Measurements from ENCODE around the gene DOHH.

DOHH gene

DNA sequence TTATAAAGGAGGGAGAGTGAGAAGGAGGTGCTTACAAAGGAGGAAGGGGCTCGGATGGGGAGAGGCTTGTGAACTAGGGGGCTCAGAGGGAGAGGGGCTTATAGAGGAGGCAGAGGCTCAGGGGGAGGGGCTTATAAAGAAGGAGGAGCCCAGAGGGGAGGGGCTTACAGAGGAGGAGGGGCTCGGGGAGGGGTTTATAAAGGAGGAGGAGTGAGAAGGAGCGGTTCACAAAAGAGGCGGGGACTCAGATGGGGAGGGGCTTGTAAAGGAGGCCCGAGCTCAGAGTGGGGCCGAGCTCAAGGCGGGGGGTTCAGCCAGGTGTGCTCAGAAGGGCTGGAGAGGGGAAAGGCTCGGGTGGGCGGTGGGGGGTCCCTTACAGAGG, 20.6 kb downstream of the DOHH start:
- DNase-seq (ENCODE audit: extremely low read depth in 1 of 2, low read depth in 1 of 2): no peak

DNA sequence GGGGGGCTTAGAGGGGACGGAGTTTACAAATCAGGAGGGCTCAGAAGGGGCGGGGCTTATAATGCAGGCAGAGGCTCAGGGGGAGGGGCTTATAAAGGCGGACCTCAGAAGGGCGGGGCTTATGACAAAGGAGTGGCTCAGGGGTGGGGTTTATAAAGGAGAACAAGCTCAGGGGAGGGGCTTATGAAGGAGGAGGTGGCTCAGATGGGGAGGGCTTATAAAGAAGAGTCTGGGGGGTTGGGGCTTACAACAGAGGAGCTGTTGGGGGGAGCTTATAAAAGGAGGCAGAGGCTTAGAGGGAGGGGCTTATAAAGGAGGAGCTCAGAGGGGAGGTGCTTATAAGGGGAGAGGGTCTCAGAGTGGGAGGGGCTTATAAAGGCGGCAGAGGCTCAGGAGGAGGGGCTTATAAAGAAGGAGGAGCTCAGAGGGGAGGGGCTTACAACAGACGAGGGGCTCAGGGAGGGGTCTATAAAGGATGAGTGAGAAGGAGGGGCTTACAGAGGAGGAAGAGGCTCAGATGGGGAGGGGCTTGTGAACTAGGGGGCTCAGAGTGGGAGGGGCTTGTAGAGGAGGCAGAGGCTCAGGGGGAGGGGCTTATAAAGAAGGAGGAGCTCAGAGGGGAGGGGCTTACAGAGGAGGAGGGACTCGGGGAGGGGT, 21.2 kb downstream of the DOHH start:
- DNase-seq (ENCODE audit: extremely low read depth in 1 of 2, low read depth in 1 of 2): no peak

DNA sequence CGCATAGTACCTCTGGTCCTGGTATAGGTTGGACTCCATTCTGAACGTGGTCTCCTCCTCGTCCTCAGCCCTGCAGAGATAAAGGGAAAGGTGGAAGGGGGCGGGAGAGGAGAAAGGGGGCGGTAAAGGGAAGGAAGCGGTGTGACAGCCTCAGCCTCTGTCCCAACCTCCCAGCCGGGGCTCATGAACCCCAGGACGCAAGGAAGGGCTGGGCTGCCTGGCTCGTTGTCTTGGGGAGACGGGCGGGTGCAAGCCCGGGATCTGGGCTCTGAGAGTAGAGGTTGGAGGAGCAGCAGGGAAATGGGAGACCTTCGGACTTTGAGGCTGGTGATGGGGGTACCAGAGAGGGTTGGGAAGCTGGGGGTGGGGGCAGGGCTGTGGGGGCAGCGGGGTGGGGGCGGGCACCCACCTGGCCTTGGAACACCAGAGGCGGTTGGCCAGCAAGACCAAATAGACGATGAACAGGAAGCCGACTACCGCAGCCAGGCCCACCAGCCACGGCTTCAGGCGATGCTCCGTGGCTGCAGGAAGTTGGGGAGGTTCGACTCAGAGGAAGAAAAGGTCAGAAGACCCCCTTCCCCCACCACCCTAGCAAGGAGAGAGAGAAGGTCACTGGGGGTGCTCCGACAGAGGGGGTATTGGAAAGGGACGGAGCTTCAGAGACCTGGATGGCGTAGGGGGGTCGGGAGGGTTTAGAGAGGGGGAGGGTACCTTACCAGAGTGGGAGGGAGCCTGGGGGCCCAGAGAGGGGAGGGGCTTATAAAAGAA, 21.9 kb downstream of the DOHH start:
- DNase-seq (ENCODE audit: extremely low read depth in 1 of 2, low read depth in 1 of 2): no peak

DNA sequence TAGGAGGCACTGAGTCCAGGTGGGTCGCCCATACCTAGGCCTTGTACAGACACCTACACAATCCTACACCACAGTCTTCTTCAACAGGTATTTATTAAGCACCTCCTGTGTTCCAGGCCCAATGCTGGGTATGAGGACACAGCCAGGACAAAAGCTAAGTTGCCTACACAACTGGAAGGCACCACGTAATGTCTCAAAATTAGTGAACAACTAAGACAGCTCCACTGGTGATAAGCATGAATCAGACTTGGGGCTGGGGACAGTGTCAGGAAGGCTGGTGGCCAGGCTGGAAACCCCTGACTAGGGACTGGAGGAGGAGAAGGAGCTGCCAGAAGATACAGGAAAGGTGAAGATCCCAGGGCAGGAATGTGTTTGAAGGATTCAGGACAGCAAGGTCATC, 22.5 kb downstream of the DOHH start:
- DNase-seq (ENCODE audit: extremely low read depth in 1 of 2, low read depth in 1 of 2): no peak

DNA sequence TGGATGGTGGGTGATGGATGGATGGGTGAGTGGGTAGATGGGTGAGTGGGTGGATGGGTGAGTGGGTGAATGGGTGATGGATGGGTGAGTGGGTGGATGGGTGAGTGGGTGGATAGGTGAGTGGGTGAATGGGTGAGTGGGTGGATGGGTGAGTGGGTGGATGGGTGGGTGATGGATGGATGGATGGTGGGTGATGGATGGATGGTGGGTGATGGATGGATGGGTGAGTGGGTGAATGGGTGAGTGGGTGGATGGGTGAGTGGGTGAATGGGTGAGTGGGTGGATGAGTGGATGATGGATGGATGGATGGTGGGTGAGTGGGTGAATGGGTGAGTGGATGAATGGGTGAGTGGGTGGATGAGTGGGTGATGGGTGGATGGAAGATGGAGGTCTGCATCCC, 23.0 kb downstream of the DOHH start:
- DNase-seq (ENCODE audit: extremely low read depth in 1 of 2, low read depth in 1 of 2): no peak

DNA sequence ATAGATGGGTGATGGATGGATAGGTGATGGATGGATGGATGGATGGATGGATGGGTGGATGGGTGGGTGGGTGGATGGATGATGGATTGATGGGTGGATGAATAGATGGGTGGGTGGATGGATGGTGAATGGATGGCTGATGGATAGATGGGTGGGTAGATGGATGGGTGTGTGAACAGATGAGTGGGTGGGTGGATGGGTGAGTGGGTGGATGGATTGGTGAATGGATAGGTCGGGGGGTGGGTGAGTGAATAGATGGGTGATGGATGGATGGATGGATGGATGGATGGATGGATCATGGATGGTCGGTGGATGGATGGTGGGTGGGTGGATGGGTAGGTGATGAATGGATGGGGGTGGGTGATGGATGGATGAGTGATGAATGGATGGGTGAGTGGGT, 23.6 kb downstream of the DOHH start:
- no peak for DNase-seq (ENCODE audit: extremely low read depth in 1 of 2, low read depth in 1 of 2)

DNA sequence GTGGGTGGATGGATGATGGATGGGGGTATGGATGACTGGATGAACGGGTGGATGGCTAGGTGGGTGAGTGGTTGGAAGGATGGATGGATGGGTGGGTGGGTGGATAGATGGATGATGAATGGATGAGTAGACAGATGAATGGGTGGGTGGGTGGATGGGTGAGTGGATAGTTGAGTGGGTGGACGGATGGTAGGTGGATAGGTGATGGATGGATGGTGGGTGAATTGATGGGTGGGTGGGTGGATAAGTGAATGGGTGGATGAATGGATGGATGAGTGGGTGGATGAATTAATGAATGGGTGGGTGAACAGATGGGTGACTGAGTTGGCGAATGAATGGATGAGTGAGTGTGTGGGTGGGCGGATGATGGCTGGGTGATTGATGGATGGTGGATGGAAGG, 25.0 kb downstream of the DOHH start:
- DNase-seq (ENCODE audit: extremely low read depth in 1 of 2, low read depth in 1 of 2): no peak

DNA sequence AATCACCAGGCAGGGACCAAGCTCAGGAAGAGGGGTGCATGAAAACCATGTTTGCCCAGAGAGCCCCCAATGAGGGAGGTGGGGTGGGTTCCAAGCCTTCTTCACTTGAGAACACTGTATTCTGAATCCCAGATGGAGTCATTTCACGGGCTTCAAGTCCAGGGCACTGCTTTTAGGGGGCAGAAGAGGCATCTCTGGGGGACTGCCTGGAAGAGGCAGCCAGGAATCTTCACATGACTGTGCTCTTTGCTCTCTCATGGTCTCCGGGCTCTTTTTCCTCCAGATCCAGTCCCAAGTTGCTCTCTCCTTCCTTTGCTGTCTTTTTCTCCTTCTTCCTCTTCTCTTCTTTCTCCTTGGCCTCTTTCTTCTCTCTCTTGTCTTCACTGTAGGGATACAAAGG, 25.9 kb downstream of the DOHH start:
- no peak for DNase-seq (ENCODE audit: extremely low read depth in 1 of 2, low read depth in 1 of 2)

DNA sequence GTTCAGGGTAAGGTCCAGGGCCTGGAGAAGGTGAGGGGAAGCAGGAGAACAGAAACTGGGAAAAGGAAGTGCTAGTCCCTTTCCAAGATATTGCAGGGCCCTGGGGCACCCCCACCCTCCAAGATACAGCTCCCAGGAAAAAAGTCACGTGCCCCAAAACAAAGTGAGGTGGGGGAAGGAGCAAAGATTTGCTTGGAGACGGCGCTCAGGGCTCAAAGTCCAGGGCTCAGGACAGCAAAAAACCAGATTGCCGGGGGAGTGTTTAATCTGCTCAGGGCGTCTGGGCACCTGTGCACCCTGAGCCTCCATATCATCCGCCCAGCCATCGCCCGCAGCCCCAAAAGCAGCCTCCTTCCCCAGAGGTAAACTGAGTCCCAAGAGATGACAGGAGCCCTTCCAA, 26.5 kb downstream of the DOHH start:
- no peak for DNase-seq (ENCODE audit: extremely low read depth in 1 of 2, low read depth in 1 of 2)

DNA sequence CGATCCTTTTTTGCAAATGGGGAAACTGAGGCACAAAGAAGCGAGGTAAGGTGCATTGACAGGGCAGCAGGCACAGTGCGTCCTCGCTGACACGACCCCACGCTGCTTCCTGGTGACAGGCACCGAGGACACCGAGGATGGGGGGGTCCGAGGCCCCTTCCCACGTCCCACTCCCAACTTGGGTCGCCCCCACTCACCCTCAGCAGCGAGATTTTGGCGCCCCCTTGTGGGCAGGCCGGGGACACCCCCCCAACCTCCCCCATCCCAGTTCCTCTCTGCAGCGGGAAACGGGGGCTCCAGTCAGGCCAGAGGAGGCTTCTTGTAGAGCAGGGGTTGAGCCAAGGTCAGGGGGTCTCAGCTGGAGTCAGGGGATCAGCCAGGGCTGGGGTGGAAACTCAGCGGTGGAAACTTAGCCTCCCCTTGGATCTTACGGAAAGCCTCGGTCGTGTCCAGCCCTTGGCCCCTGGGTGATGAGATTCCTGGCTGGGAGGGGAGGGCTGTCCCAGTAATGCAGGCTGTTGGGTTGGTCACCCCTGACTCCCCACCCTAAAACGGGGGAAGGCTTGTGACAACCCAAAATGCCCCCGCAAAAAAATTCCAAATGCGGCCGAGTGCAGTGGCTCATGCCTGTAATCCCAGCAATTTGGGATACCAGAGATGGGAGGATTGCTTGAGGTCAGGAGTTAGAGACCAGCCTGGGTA, 28.4 kb downstream of the DOHH start:
- no peak for DNase-seq (ENCODE audit: extremely low read depth in 1 of 2, low read depth in 1 of 2)

DNA sequence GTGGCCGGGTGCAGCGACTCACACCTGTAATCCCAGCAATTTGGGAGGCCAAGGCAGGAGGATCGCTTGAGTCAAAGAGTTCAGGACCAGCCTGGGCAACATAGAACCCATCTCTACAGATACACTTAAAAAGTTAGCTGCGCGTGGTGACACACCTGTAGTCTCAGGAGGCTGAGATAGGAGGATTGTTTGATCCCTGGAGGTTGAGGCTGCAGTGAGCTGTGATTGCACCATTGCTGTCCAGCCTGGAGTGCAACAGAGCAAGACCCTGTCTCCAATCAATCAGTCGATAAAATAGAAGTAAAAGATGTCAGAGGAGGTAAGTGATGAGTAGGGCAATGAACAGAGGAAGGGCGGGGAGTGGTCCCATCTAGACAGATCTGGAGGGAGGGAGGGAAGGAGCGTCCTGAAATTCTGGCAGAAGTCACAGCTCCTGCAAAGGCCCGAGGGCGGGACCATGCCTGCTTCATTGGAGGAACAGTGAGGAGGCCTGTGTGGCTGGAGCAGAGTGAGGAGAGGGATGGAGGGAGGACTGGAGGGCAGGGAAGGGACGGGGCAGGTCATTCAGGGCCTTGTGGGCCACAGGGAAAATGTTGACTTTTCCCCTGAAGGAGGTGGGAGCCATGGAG, 29.9 kb downstream of the DOHH start:
- no peak for DNase-seq (ENCODE audit: extremely low read depth in 1 of 2, low read depth in 1 of 2)

DNA sequence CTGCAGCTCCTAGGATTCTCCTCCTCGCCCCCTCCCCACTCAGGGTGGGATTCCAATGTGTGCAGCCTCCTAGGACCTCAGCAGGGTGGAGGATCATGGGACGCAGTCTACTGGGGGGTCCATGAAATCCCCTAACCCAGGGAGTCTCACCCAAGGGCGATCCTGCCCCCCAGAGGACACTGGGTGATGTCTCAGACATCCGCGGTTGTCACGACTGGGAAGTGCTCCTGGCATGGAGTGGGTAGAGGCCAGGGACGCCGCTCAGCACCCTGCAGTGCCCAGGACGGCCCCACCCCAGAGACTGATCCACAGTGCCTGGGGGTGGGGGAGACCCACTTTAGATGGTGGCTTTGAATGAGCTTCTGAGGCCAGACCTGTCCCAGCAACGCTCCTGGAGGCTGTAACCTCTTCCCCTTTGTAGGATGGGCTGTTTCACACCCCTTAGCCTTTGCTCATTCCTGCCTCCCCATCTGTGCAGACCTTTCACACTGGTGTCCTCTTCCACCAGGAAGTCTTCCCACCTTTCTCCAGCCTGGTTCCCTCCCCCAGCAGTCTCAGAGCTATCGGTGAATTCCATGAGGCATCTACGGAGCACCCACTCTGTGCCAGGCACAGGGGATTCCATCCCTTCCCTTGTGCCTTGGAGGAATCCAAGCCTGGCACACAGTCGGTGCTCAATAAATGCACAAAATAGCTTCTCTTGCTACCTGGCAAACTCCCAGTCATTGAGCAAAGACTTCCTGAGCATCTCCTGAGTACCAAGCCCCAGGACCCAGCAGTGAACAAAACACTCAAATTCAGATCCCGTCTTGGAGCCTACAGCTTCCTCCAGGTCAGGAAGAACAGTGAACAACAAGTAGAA, 30.6 kb downstream of the DOHH start:
- no peak for DNase-seq (ENCODE audit: extremely low read depth in 1 of 2, low read depth in 1 of 2)

DNA sequence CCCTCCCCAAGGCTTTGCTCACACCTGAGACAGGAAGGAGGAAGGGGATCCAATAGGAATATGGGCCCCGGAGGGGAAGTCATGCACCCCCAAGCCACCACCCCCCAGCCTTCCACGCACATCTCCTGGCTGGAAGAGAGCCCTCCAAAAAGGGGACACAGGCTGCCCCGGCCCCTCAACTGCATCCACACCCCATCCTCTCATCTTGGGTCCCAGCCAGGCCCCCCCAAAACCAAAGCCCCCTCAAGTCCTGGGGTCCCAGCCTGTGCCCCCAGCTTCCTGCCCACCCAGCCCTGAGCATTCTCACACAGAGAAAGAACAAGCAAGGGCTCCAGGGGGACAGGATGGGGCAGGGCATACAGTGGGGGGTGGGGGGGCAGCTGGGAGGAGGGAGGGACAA, 32.3 kb downstream of the DOHH start:
- no peak for DNase-seq (ENCODE audit: extremely low read depth in 1 of 2, low read depth in 1 of 2)

DNA sequence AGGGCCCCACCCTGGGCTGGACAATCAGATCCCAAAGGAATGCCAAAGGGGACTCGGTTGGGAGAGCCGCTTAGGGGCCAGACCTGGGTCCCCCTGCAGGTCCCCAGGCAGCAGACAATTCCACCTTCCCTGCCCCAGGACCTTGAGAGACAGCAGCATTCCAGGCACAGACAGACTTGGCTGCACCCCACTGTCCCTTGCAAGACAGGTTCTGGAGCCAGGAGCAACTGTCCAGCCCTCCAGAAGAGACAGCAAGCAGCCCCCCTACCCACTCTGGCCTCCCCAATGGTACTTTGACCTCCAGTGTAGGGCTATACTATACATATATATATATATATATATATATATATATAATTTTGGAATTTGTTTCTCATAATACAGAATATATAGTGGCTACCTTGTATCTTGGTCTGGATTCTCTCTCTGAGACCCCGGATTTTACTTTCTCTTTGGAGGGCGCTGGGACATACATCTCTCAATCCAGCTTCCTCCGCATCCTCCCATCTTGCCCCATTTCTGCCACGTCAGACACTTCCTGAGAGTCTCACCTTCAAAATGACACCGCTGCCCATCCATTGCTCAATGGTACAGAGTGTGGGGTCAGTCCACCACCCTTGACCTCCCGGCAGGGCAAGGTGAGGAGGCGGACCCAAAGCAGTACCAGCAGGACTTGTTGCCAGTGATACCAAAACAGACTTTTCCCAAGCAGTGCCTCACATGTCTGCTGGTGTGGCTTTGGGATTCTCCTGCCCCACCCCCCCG, 32.9 kb downstream of the DOHH start:
- no peak for DNase-seq (ENCODE audit: extremely low read depth in 1 of 2, low read depth in 1 of 2)

DNA sequence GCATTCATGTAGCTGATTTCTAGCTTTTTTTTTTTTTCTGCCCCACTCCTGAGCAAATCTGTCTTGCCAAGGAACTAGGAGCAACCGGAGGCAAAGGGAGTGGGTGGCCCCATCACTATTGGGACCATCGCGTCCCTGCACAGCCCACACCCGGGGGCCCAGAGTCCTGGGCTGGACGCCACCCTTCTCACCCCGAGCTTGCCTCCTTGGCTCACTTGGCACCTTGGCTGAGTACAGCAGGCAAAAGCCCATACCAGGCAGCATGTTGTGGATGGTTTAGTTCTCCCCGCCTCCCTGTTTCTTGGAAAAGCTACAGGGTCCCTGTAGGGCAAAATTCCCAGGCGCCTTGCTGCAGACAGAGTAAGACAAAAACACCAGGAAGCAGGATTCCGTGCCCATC, 33.8 kb downstream of the DOHH start:
- DNase-seq (ENCODE audit: extremely low read depth in 1 of 2, low read depth in 1 of 2): no peak

DNA sequence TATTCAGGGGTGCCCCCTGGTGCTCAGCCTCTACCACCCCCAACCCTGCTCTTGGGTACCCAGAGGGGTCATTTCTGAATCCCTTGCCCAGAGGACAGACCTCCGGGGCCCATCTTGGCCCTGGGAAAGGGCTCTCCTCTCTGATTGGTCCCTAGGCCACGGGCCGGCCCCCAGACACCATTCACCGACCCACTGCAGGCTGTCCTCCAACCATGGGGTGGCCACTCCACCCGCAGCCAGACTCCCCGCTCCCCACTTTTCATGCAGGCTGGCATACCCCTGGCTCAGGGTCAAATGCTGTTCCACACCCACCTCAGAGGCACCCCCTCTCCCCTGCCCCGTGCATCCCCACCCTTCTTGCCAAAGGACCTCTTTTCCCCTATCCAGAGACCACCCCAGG, 34.9 kb downstream of the DOHH start:
- DNase-seq (ENCODE audit: extremely low read depth in 1 of 2, low read depth in 1 of 2): no peak

DNA sequence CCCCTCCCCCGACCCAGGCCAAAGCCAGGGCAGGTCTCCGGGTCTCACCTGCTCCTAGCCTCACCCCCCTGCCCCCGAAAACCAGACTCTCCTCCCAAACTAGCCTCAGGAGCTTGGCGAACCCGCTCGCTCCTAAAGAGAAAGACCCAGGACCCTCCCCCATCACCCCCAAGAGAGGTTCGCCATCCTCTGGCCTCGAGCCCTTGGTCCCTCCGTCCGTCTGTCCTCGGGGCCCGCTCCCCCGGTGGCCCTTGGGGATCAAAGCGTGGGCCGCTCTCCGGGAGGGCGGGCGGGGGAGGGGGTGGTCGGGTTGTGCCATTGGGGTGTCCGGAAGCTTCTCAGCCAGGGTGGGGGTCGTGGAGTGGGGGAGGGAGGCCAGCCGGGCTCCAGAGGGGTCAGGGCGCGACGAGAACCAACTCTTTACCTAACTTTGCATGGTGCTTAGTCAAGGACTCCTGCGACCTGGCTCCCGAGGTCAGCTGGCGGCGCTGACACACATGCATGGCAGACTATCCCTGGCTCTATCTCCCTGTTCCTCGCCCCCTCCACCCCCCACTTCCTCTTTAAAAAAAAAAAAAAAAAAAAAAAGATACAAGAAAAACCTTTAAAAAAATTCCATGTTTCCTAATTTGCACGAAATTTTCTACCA, 35.8 kb downstream of the DOHH start:
- DNase-seq (ENCODE audit: extremely low read depth in 1 of 2, low read depth in 1 of 2): no peak

DNA sequence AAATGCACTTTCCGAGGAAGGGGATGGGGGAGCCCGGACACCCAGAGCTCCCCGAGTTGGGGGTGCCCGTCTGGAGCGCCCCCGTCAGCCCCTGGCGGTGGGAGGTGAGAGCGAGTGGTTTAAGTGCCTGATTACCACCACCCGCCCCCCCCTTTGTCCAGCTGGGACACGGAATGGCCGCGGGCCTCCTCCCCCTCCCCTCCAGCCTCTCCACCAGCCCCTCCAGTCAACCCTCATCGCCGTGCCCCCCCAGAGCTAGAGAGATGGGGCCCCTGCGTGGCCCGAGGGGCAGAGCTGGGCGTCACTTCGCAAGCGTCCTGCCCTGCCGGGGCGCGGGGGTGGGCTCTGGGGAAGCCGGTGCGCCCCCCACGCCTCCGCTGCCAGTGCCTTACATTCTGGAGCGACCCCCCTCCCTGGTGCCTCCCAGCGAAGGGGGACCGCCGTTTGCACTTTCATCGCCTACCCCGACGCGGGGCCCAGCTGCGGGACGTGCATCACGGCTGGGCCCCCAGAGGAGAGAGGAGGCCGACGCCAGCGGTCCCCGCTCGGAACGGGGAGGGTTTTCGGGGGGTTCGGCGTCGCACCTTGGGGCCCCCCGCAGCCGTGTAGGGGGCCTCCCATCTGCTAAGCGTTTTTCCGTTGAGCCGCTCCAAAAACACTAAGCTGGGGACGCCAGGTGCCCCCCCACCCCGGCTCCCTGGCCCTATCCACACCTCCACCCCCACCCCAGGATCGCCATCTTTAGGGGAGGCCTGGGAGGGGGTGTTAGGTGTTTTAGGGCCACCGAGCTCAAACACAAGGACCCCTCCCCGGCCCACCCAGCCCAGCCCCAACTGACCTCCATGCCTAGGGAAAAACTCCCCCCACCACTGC, 36.5 kb downstream of the DOHH start:
- no peak for DNase-seq (ENCODE audit: extremely low read depth in 1 of 2, low read depth in 1 of 2)
